HG03097 (cell line): ENCODE results near the gene DNAJC28.
"Not testable (repeated sequence)": the region's sequence is repeated elsewhere in the genome, so short reads cannot be mapped to it uniquely, and the experiment has no call there.

Source experiments
- ATAC-seq: cut with Tn5 transposase; IDR thresholded peaks from one replicate; pipeline ENCODE4 v1.9.1; 2021; ENCODE audit not compliant: unreplicated experiment, low FRiP score

Gene DNAJC28

DNA sequence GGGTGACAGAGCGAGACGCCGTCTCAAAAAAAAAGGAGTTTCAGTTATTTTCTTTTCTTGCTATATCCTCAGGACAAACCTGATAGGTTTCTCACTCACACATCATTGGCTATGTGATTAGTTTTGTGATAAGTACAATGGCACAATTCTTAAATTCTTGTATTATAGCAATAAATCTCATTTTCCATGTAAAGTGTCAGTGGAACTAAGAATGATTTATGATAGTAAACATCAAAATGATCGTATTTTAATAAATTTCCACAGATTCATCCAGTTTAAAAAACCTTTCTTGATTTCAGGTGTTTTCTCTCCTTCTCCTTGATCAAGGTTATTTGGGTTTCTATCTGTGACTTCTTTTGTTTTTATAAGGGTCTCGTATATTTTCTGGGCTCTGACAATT is 3.5 kb downstream of the DNAJC28 start:
- no peak for ATAC-seq

GRCh38 chr21:33481314-33481943 is 10.1 kb downstream of the DNAJC28 start:
- ATAC-seq, result no peak

- no peak for ATAC-seq
These were observed 10.9 kb downstream of the DNAJC28 start for GRCh38 chr21:33480481-33481103.

DNA sequence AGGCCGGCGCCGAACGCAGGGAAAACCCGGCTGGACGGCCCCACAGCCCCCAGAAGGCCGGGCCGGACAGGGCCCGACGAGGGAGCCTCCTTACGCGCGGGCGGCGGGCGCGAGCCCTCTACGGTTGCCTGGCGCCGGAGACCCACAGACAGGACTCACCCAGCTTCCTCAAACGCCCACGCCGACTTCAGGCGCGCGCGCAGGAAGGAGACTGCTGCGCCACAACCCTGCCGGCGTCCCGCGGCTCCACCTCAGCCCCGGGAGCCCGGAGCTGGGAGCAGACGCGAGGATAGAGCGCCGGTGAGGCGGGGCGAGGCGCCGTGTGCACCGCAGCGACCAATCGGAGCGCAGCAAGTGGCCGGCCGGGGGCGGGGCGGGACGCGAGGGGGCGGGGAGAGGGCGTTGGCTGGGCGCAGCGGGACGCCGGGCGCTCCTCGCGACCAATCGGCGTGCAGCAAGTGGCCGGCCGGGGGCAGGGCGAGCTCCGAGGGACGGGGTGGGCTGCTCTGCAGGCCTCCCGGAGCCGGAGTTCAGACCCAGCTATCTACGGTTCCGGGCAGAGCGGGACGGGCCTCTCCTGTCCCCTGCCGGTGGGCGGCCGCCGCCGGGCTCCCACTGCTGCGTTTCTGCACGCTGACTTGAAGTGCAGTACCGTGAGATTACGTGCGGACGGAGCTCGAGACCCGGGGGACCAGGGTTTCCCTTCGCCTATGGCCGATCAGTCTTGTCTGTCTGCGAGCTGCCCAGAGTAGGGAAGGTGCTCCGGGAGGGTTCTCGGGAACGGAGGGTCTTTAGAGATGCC is 11.6 kb downstream of the DNAJC28 start, which contains the start of gene TMEM50B:
TSS of gene TMEM50B (minus strand) at position 296 of the 802 bp plus-strand sequence. CDS start 11,089 bp downstream, outside the sequence.
- peak; percentile 90 for ATAC-seq

DNA sequence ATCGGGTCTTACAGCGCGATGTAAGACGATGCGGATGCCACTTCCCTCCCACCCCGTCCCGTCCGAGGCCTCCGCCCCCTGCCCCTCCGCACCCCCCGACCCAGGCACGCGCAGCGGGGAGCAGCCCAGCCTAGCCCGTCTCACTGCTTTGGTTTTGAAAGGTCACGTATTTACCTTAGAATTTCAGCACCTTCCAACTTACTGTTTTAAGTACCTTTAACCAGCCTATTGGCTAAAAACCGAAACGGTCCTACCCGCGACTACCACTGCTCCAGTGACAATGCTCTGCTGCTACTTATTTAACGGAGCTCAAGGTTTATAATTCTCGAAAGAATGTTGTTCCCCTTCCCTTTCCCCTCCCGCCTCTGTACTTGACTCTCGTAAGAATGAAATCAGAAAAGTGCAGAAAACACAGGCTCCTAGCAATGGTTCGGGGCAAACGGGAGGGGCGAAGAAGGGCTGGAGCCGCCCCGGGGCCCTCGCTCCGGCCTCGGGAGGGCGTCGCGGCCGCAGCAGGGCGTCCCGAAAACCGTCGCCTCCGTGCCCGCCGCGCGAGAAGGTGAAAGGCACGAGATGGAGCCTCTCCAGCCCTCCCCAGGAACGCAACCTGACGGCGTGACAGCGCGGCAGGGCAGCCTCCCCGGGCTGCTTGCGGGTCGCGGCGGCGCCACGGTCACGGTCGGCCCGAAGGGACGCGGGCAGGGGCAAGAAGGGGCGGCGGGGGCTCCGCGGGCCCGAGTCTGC is 12.4 kb downstream of the DNAJC28 start:
- peak; percentile 21 for ATAC-seq

DNA sequence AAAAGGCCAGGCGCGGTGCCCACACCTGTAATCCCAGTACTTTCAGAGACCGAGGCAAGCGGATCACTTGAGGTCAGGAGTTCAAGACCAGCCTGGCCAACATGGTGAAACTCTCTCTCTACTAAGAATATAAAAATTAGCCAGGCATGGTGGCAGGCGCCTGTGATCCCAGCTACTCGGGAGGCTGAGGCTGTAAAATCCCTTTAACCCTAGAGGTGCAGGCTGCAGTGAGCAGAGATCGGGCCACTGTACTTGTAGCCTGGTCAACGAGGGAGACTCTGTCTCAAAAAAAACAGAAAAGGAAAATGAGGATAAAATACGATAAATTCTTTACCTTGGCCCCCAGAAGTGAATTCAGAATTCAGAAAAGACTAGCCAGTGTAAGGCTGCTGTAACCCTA is 13.3 kb downstream of the DNAJC28 start:
- ATAC-seq, result no peak

DNA sequence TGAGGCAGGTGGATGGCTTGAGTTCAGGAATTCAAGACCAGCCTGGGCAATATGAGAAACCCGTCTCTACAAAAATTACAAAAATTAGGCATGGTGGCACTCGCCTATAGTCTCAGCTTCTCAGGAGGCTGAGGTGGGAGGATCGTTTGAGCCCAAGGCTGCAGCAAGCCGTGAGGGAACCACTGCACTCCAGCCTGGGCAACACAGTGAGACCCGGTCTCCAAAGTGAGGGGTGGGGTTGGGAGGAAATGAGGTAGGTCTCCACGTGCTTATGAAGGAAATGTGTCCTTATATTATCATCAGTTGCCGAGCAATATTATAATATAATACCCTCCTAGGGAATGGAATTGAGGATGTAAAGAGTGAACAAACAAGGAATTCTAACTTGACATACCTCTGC is 14.4 kb downstream of the DNAJC28 start:
- ATAC-seq, result no peak

- ATAC-seq, result no peak
These were observed 18.2 kb downstream of the DNAJC28 start for GRCh38 chr21:33473344-33473743.

- ATAC-seq, result no peak
These were observed 20.8 kb downstream of the DNAJC28 start for GRCh38 chr21:33470701-33471100.

DNA sequence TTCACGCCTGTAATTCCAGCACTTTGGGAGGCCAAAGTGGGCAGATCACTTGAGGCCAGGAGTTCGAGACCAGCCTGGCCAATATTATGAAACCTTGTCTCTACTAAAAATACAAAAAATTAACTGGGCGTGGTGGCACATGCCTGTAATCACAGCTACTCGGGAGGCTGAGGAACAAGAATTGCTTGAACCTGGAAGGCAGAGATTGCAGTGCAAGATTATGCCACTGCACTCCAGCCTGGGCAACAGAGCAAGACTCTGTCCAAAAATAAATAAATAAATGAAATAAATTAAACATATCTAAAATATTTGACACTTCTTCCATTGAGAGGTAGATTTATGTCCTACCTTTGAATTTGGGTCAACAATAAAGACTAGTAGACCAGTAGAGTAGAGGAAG is 22.3 kb downstream of the DNAJC28 start:
- ATAC-seq, result not testable (repeated sequence)

DNA sequence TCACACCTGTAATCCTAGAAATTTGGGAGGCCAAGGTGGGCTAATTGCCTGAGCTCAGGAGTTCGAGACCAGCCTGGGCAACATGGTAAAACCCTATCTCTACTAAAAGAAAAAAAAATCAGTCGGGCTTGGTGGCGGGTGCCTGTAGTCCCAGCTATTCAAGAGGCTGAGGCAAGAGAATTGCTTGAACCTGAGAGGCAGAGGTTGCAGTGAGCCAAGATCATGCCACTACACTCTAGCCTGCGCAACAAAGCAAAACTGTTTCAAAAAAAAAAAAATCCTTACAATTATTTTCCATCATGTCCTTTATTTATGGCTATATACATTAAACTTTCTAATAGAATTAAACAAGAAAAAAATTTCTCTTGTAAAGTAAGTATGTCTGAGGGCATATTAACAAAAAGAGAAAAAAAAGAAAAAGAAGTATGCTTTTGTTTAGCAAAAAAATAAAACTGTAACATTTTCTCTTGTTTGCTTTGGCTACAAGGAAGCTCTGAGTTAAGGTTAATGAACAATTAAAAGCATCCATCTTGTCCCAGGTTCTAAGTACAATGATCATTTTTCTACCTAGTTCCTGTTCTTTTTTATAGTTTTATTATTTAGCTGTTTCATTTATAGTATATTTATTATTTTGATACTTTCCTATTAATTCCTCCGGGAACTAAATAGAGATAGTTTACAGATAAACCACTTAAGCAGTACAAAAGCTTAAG is 29.8 kb downstream of the DNAJC28 start:
- no peak for ATAC-seq

DNA sequence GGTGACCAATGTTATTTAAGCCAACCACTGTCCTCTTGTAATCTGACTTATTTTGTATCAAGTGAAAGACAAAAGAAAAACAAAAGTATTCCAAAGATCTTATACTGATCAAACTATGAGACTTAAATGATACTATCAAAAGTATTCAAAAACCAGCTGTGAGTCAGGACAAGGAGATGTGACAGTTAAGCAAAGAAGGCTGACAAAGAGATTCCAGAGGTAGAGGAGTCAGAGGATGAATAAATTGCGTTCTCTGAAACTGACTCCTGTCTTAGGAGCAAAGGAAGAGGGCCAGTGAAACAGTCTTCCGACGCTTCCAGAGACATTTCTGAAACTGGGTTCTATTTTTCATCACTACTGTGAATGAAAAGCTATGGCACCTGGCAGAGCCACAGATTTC is 32.7 kb downstream of the DNAJC28 start:
- no peak for ATAC-seq

DNA sequence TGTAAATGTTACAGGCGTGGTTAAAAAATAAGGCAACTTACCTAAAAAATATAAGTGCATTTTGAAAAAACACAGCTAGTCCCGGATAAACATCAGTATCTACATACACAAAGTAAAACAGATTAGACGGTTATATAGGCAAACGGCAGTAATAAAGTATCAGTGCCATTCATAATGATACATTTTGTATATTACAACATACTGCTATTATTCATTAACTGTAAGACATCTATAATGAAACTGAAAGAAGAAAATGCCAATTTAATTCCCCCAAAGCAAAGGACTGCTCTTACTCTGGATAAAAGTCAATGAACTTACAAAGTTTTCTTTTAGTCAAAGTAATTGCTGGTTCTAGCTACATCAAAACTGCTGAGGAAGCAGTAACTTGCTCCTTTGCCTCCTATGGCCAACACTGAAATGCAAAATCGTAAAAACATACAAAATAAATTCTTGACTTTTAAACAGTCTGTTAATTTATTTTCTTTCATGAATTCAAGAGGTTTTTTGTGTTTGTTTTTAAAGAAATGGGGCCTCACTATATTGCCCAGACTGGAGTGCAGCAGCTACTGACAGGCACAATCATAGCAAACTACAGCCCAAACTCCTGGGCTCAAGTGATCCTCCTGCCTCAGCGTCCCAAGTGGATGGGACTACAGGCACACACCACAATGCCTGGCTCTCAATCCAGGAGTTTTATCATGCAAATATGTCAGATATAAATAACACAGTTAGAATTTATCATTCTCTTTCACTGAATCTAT is 35.6 kb downstream of the DNAJC28 start:
- ATAC-seq, result no peak

- no peak for ATAC-seq
These were observed 39.2 kb downstream of the DNAJC28 start for GRCh38 chr21:33452362-33452761.

- no peak for ATAC-seq
These were observed 39.9 kb downstream of the DNAJC28 start for GRCh38 chr21:33451634-33452071.

DNA sequence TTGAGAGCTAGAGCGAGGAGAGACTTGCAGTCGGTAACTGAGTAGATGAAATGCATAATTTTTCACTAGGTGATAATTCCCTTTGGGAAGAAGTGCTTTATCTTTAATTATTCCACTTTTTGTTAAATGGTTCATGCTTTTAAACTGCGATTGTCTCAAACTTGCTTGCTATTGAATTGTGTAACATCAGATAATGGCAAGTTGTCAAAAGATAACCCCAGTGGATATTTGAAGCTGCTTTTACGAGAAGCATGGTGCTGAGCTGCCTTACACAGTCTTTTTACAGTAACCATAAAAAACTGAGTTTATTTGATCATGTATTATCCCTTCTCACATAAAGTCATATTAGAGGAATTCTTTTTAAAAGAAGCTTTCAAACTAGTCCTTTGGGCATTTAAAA is 41.9 kb downstream of the DNAJC28 start:
- ATAC-seq, result no peak

- ATAC-seq, result not testable (repeated sequence)
These were observed 44.9 kb downstream of the DNAJC28 start for GRCh38 chr21:33446620-33447019.

GRCh38 chr21:33444499-33444898 is 47.0 kb downstream of the DNAJC28 start:
- no peak for ATAC-seq

DNA sequence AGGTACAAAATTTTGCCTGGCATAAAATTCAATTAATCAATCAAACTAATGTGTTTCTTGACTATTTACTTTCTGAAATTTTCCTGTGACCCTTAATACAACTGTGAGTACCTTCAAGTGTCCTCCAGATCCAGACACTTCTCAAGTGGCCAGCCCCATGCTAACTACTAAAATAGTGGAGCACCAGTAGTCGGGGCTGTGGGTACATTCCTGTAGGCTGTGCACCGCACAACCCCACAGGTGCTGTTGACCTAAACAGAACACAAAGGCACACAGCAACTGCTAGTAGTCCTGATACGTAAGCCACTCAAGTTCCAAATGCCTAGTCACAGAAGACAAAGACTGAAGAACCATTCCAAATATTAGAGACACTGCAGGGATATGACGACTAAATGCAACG is 48.3 kb downstream of the DNAJC28 start:
- ATAC-seq, result no peak
